Ramos (cell line): Measurements from ENCODE around the gene GLP2R.
"Not testable (repeated sequence)": the region's sequence is repeated elsewhere in the genome, so short reads cannot be mapped to it uniquely, and the experiment has no call there.

Experiments used
- in situ Hi-C: fragments of 300-500 bp; cut with MboI; formaldehyde crosslinking; loops from one replicate; pipeline ENCODE4 v1.14.3; 2022; ENCODE audit warnings: low sequenced_read_pairs; ENCODE audit not compliant: unreplicated experiment

Gene GLP2R

GRCh38 chr17:9916108-9916507, 90.4 kb downstream of the GLP2R start:
- in situ Hi-C loops, result no loop called here

GRCh38 chr17:9917131-9917530, 91.4 kb downstream of the GLP2R start:
- in situ Hi-C loops, result no loop called here

GRCh38 chr17:9917801-9918200, 92.1 kb downstream of the GLP2R start:
- in situ Hi-C loops, result no loop called here

- in situ Hi-C loops, result no loop called here
Measured at GRCh38 chr17:9918352-9918751, 92.6 kb downstream of the GLP2R start.

- in situ Hi-C loops, result no loop called here
Measured at GRCh38 chr17:9918804-9919352, 93.2 kb downstream of the GLP2R start.

GRCh38 chr17:9921216-9921615, 95.5 kb downstream of the GLP2R start:
- in situ Hi-C loops, result not testable (repeated sequence)

- in situ Hi-C loops, result no loop called here
Measured at GRCh38 chr17:9922012-9922848, 96.5 kb downstream of the GLP2R start.

GRCh38 chr17:9924735-9925191, 99.0 kb downstream of the GLP2R start:
- in situ Hi-C loops, result no loop called here

GRCh38 chr17:9925457-9925856, 99.7 kb downstream of the GLP2R start:
- in situ Hi-C loops, result no loop called here

- in situ Hi-C loops, result no loop called here
Measured at GRCh38 chr17:9926150-9926804, 100.6 kb downstream of the GLP2R start.

- in situ Hi-C loops, result no loop called here
Measured at GRCh38 chr17:9928601-9929333, 103.0 kb downstream of the GLP2R start.

- in situ Hi-C loops, result no loop called here
Measured at GRCh38 chr17:9929871-9930270, 104.1 kb downstream of the GLP2R start.

- in situ Hi-C loops, result no loop called here
Measured at GRCh38 chr17:9931144-9931741, 105.5 kb downstream of the GLP2R start.

GRCh38 chr17:9932491-9932890, 106.8 kb downstream of the GLP2R start:
- in situ Hi-C loops, result no loop called here

- in situ Hi-C loops, result no loop called here
Measured at GRCh38 chr17:9934331-9934730, 108.6 kb downstream of the GLP2R start.

GRCh38 chr17:9935408-9935807, 109.7 kb downstream of the GLP2R start:
- in situ Hi-C loops, result no loop called here

GRCh38 chr17:9936095-9936494, 110.4 kb downstream of the GLP2R start:
- in situ Hi-C loops, result no loop called here

GRCh38 chr17:9937241-9937761, 111.6 kb downstream of the GLP2R start:
- in situ Hi-C loops, result no loop called here

- in situ Hi-C loops, result no loop called here
Measured at GRCh38 chr17:9937901-9938300, 112.2 kb downstream of the GLP2R start.

- in situ Hi-C loops, result no loop called here
Measured at GRCh38 chr17:9938764-9939163, 113.0 kb downstream of the GLP2R start.
